GM12892 (cell line): ENCODE results near the gene TRMT11.

Source experiments
- POLR2A ChIP-seq: IDR thresholded peaks from 2 replicates; pipeline ENCODE4 v1.6.1; 2011; ENCODE audit warnings: low read depth, low read length, control low read depth
- POLR2AphosphoS5 ChIP-seq: IDR thresholded peaks from 2 replicates; pipeline ENCODE4 v1.6.1; 2011; ENCODE audit warnings: low read depth, low read length, control low read depth

DNA sequence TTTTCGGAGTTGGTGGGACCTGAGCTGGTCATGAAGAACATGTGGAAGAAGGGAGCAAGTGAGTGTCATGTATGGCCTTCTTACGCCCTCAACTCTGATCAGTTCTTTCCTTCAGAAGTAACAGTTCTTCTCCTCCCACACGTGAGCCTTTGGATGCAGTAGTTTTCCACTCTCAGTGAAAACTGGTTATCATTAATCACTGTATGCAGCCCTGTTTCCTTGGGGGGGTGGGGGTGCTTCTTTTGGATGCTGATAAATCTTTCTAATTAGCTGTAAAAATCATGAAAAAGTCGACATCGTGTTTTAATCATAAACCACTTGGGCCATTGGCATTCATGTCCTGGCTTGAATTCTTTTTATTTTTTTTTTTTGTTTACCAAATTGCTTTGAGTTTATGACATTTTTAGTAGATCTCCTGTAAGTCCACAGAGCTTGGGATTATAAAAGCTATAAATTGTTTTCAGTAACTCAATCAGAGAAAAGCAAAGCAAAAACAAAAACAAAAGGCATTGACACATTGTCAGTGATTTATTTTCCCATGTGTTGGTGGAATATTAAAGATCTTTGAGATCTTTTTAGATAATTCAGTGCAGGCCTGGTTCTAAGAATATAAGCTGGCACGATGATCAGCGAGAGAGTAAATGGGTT is 84.8 kb downstream of the TRMT11 start:
- TF ChIP-seq POLR2A, result no peak
- TF ChIP-seq POLR2AphosphoS5, result no peak
